Fibroblast of the aortic adventitia (primary cell): ENCODE measurements around the gene PHF21B. TPM values are rescaled to one million over a fixed set of nuclear protein-coding genes. Genes with fewer than 3 reads are reported as not detected.
"Not testable (repeated sequence)": the region's sequence is repeated elsewhere in the genome, so short reads cannot be mapped to it uniquely, and the experiment has no call there.

Experiments used
- DNase-seq: peaks from one replicate; pipeline ENCODE4 v3.0.0-alpha.2; 2010; ENCODE audit warnings: low read depth
- H3K4me3 ChIP-seq: 2 replicates; pipeline ENCODE4 v1.5.1; 2011; ENCODE audit warnings: low read depth, mild to moderate bottlenecking, control low read depth, low read length, moderate library complexity
- CTCF ChIP-seq: IDR thresholded peaks from 2 replicates; pipeline ENCODE4 v1.5.1; 2011; ENCODE audit warnings: mild to moderate bottlenecking, low read length, control low read depth, inconsistent platforms; ENCODE audit not compliant: insufficient read depth
- total RNA-seq: library from RNA; depleted of rRNA; stranded (reverse); fragments of >200 nt; gene quantifications from 2 replicates; pipeline ENCODE4 v1.2.3, GENCODE V29; 2012; ENCODE audit warnings: low replicate concordance

Gene PHF21B
- total RNA-seq, 1 donor: not detected

DNA sequence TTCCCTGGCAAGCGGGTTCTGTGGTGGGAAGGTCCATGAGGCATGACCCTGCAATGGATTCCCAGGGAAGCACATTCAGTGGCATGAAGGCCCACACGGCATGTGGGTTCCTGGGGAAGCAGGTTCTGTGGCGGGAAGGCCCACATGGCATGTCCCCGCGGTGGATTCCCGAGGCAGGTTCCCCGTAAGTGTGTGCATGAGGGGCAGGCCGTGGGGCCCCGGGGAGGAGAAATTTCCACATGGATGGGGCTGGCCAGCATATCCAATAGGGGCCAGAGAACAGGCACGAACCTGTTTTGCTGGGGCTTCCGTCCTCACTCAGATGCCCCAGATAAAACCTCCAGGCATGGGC is 83.7 kb downstream of the PHF21B start:
- TF ChIP-seq CTCF: no peak
- no peak for DNase-seq
- H3K4me3 ChIP-seq: no peak overlapping the region

DNA sequence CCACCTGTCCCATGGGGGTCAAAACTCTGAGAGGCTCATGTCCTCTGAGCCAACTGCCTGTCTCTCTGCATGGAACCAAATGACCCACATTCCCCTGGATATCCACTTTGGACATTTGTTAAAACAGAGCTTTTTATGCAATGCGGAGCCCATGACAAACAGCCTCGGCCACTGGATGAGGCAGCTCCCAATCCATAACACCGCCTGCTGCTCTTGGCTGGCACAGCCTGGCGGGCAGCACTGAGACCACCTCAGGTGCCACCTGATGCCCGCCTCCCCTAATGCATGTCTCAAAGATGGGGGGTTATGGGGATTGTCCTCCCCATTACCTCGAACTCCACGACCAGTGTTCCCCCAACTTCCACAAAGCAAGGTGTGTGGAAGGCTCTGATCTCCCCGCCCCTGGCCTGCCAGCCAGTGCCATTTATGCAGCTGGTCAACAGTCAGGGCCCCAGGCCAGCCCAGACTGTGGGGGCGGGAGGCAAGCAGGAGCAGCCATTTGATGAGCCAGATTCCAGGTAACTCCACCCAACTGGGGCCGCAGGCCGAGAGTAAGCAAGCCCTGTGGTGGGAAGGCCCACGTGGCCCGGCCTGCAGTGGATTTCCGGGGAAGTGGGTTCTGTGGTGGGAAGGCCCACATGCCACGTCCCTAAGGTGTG is 84.2 kb downstream of the PHF21B start:
- no peak for TF ChIP-seq CTCF
- DNase-seq: no peak
- no peak overlapping the region for H3K4me3 ChIP-seq

GRCh38 chr22:44924710-44925109 is 85.1 kb downstream of the PHF21B start:
- TF ChIP-seq CTCF: no peak
- H3K4me3 ChIP-seq: no peak overlapping the region
- DNase-seq: no peak

- H3K4me3 ChIP-seq: no peak overlapping the region
- no peak for DNase-seq
- TF ChIP-seq CTCF: no peak
Measured at GRCh38 chr22:44924098-44924497, 85.7 kb downstream of the PHF21B start.

DNA sequence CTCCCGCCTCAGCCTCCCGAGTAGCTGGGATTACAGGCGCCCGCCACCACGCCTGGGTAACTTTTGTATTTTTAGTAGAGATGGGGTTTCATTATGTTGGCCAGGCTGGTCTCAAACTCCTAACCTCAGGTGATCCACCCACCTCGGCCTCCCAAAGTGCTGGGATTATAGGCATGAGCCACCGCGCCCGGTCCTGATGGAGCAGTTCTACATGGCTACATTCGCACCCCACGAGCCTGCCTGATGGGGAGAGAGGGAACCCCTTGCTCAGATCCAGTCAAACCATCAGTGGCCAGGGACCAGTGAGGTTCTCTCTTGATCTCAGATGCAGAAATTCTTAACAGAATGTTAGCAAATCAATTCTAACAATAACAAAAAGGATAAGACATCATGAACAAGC is 88.0 kb downstream of the PHF21B start:
- not testable (repeated sequence) for DNase-seq

DNA sequence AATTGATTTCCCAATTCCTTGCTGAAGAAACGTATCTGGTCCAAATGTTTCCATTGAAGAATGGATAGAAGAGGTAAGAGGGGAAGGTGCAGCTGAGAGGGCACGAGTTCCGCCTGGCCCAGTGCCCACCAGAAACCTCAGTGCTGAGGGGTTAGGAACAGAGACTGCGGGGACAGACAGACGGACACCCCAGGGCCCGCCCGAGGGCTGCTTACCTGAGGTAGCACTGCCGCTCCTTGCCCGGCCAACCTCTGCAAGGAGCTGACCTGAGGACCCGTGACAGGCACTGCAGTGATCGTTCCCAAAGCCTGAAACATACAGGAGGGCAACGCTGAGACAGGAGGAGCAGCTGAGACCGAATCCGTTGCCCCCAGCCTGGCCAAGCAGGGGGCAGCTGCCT is 89.6 kb downstream of the PHF21B start:
- no peak overlapping the region for H3K4me3 ChIP-seq
- DNase-seq: no peak
- no peak for TF ChIP-seq CTCF

More for the DNA sequence above, 88.0 kb downstream of the PHF21B start:
- H3K4me3 ChIP-seq: not testable (repeated sequence)

GRCh38 chr22:44919691-44920090 is 90.1 kb downstream of the PHF21B start:
- no peak for DNase-seq
- no peak for TF ChIP-seq CTCF
- H3K4me3 ChIP-seq: no peak overlapping the region
